IMR-90 (cell line): ENCODE measurements around the gene ZNF618. TPM values are rescaled to one million over a fixed set of nuclear protein-coding genes. Genes with fewer than 3 reads are reported as not detected.

Experiments
- ATAC-seq: fragments of 200-7000 bp; cut with Tn5 transposase; 2 replicates; pipeline ENCODE4 v1.9.1; 2020; ENCODE audit warnings: low read depth, mild to moderate bottlenecking, moderate library complexity
- BruUV-seq: library from RNA; stranded (reverse); fragments of 400-500 nt; replicated peaks from 2 replicates; lab custom pipeline; 2021; lab: Mats Ljungman, UMichigan
- CTCF ChIA-PET: fragments of 300-600 bp; formaldehyde crosslinking; extraction: SDS; loops from one replicate; lab custom pipeline; 2021; ENCODE audit warnings: antibody characterized with exemption; lab: Yijun Ruan, JAX
- POLR2A ChIA-PET: fragments of 300-600 bp; sonication (Branson Sonifier 250); formaldehyde crosslinking; loops from one replicate; lab custom pipeline; 2022; ENCODE audit warnings: antibody characterized with exemption; ENCODE audit not compliant: unreplicated experiment; lab: Charles Lee
- DNase-seq: peaks from one replicate; pipeline ENCODE4 v3.0.0; 2013
- H2AFZ ChIP-seq: replicated peaks from 2 replicates; pipeline ENCODE3; 2013; ENCODE audit warnings: low read length, mild to moderate bottlenecking; ENCODE audit not compliant: poor library complexity
- H2AK5ac ChIP-seq: 2 replicates; pipeline ENCODE4 v1.6.1; 2013; ENCODE audit warnings: low read depth, low read length, inconsistent platforms
- H2AK9ac ChIP-seq: replicated peaks from 2 replicates; pipeline ENCODE3; 2013; ENCODE audit warnings: mild to moderate bottlenecking, low read depth, low read length, moderate library complexity; ENCODE audit not compliant: poor library complexity
- H2BK120ac ChIP-seq: 2 replicates; pipeline ENCODE4 v1.6.1; 2013; ENCODE audit warnings: low read depth, low read length, inconsistent platforms
- H2BK15ac ChIP-seq: 3 replicates; pipeline ENCODE4 v1.6.1; 2013; ENCODE audit warnings: low read depth, low read length, inconsistent platforms
- H2BK20ac ChIP-seq: 2 replicates; pipeline ENCODE4 v1.6.1; 2013; ENCODE audit warnings: low read depth, mild to moderate bottlenecking, inconsistent platforms, low read length, moderate library complexity
- H2BK5ac ChIP-seq: 2 replicates; pipeline ENCODE4 v1.6.1; 2013; ENCODE audit warnings: mild to moderate bottlenecking, low read depth, low read length, inconsistent platforms; ENCODE audit not compliant: poor library complexity, severe bottlenecking
- H3K14ac ChIP-seq: replicated peaks from 2 replicates; pipeline ENCODE4 v1.6.1; 2013; ENCODE audit warnings: low read depth, low read length, inconsistent platforms
- H3K18ac ChIP-seq: 2 replicates; pipeline ENCODE4 v1.6.1; 2013; ENCODE audit warnings: low read depth, low read length, control low read depth
- H3K23ac ChIP-seq: 2 replicates; pipeline ENCODE4 v1.6.1; 2013; ENCODE audit warnings: low read depth, low read length, inconsistent platforms
- H3K27ac ChIP-seq: 2 replicates; pipeline ENCODE4 v1.5.1; 2013; ENCODE audit warnings: mild to moderate bottlenecking, control low read depth, low read length; ENCODE audit not compliant: insufficient read depth
- H3K27me3 ChIP-seq: 2 replicates; pipeline ENCODE4 v1.6.1; 2013; ENCODE audit warnings: low read length; ENCODE audit not compliant: control insufficient read depth, insufficient read depth
- H3K36me3 ChIP-seq: 2 replicates; pipeline ENCODE4 v1.6.1; 2013; ENCODE audit warnings: low read length, mixed read lengths; ENCODE audit not compliant: control insufficient read depth, insufficient read depth
- H3K4ac ChIP-seq: 2 replicates; pipeline ENCODE4 v1.6.1; 2013; ENCODE audit warnings: low read depth, low read length, inconsistent platforms
- H3K4me1 ChIP-seq: 2 replicates; pipeline ENCODE4 v1.6.1; 2013; ENCODE audit warnings: low read length, mixed read lengths; ENCODE audit not compliant: control insufficient read depth, insufficient read depth
- H3K4me2 ChIP-seq: 2 replicates; pipeline ENCODE4 v1.6.1; 2013; ENCODE audit warnings: low read depth, mild to moderate bottlenecking, control low read depth, low read length, moderate library complexity
- H3K4me3 ChIP-seq: 2 replicates; pipeline ENCODE4 v1.5.1; 2013; ENCODE audit warnings: low read depth, mild to moderate bottlenecking, control low read depth, low read length, moderate library complexity; ENCODE audit not compliant: insufficient read depth
- H3K56ac ChIP-seq: 2 replicates; pipeline ENCODE4 v1.6.1; 2013; ENCODE audit warnings: low read length, inconsistent platforms; ENCODE audit not compliant: insufficient read depth; ENCODE audit errors: extremely low read depth
- H3K79me1 ChIP-seq, 2 experiments: 2 replicates each; pipeline ENCODE4 v1.6.1; 2013; ENCODE audit warnings: low read length in 2 of 2, inconsistent platforms in 1 of 2, low read depth in 1 of 2
- H3K9ac ChIP-seq: 2 replicates; pipeline ENCODE4 v1.6.1; 2013; ENCODE audit warnings: low read depth, low read length, control low read depth
- H3K9me1 ChIP-seq: 2 replicates; pipeline ENCODE4 v1.6.1; 2013; ENCODE audit warnings: low read length, inconsistent platforms; ENCODE audit not compliant: insufficient read depth
- H3K9me3 ChIP-seq: 2 replicates; pipeline ENCODE4 v1.6.1; 2013; ENCODE audit warnings: low read length; ENCODE audit not compliant: control insufficient read depth, insufficient read depth
- H4K20me1 ChIP-seq: 2 replicates; pipeline ENCODE4 v1.6.1; 2013; ENCODE audit warnings: low read length, inconsistent platforms; ENCODE audit not compliant: insufficient read depth
- H4K5ac ChIP-seq: 2 replicates; pipeline ENCODE4 v1.6.1; 2013; ENCODE audit warnings: mild to moderate bottlenecking, low read depth, low read length, control low read depth
- H4K8ac ChIP-seq, 2 experiments: 2 replicates each; pipeline ENCODE4 v1.6.1; 2013; ENCODE audit warnings: low read depth in 2 of 2, low read length in 2 of 2, control low read depth in 1 of 2, inconsistent platforms in 1 of 2
- H4K91ac ChIP-seq: 2 replicates; pipeline ENCODE4 v1.6.1; 2013; ENCODE audit warnings: low read depth, low read length, inconsistent platforms; ENCODE audit not compliant: insufficient read depth
- CHD1 ChIP-seq: IDR thresholded peaks from 2 replicates; pipeline ENCODE4 v1.6.1; 2012; ENCODE audit warnings: low read depth, low read length, improper control_type of control experiment
- MAZ ChIP-seq: IDR thresholded peaks from 2 replicates; pipeline ENCODE4 v1.6.1; 2012; ENCODE audit warnings: low read depth, mild to moderate bottlenecking, low read length, improper control_type of control experiment, moderate library complexity, borderline replicate concordance
- RCOR1 ChIP-seq: IDR thresholded peaks from 2 replicates; pipeline ENCODE4 v1.6.1; 2012; ENCODE audit warnings: mild to moderate bottlenecking, low read length, improper control_type of control experiment; ENCODE audit not compliant: insufficient replicate concordance
- WGBS, 2 experiments: methylation state at CpG; one replicate each; pipeline versions ENCODE4 v1.1.5 to v1.1.7; 2013; ENCODE audit warnings: missing lambda C conversion rate in 2 of 2; ENCODE audit not compliant: insufficient read length in 1 of 2; ENCODE audit errors: extremely low coverage in 2 of 2; 5-methylcytosine and 5-hydroxymethylcytosine counted together
- dilution Hi-C: fragments of 300-500 bp; cut with HindIII; formaldehyde crosslinking; loops from one replicate; pipeline ENCODE4 v1.14.3; 2018; ENCODE audit warnings: low sequenced_read_pairs; ENCODE audit not compliant: unreplicated experiment
- in situ Hi-C: fragments of 300-500 bp; cut with MboI; formaldehyde crosslinking; loops from 3 replicates; pipeline ENCODE4 v1.14.3; 2019; ENCODE audit warnings: low sequenced_read_pairs, inconsistent platforms, mixed read lengths
- intact Hi-C: fragments of 100-400 bp; cut with micrococcal nuclease; formaldehyde crosslinking; loops from 2 replicates; pipeline ENCODE4 v1.10.0; 2022
- polyA plus RNA-seq, 3 experiments: library from polyadenylated mRNA; depleted of rRNA; stranded (reverse); fragments of >200 nt; gene quantifications; 2 replicates each; pipeline ENCODE4 v1.2.3, GENCODE V29; 2012; ENCODE audit warnings: low replicate concordance in 1 of 3
- total RNA-seq: library from RNA; depleted of rRNA; stranded (reverse); fragments of >200 nt; gene quantifications from 2 replicates; pipeline ENCODE4 v1.2.3, GENCODE V29; 2012
- TF ChIP-seq, protein P1 (sequence below): fragments of 150-350 bp; IDR thresholded peaks from 2 replicates; pipeline ENCODE4 v1.6.1; 2016; ENCODE audit warnings: low read depth, mild to moderate bottlenecking, low read length, moderate library complexity, borderline replicate concordance
- TF ChIP-seq, protein P2 (sequence below): fragments of 150-350 bp; IDR thresholded peaks from 2 replicates; pipeline ENCODE4 v1.6.1; 2017; ENCODE audit warnings: mild to moderate bottlenecking, antibody characterized with exemption, low read length, low read depth

ZNF618 gene
- total and polyA plus RNA-seq, 2 of the 4 experiments (the other 2 are of a cell fraction), result 8.2 to 9.4 TPM

DNA sequence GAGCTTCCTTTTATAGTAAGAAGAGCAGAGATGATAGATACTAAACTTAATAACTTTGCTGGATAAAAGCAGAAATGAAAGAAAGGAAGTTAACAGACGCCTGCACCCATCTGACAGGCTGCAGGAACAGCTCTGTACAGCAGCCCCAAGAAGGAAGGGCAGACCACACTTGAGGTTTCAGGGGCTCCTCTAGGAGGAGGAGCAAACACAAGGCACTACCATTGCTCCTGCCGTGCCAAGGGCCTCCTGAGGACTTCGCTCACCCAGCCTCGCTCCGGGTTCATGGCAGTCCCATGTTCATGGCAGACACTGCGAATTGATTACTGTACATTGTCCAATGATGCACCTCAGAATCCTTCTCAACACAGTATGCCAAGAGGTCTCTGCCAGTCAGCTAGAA lies 116.9 kb downstream of the ZNF618 start:
- Histone ChIP-seq H3K9me3 (no peaks in the 10 kb centered on the region), H3K4me1 (peaks cover 5% of the 10 kb centered on the region; the same call in 1 of the 2 replicates), H3K23ac (no peak overlapping the region), H3K36me3 (peaks cover 28% of the 10 kb centered on the region; the same call in 1 of the 2 replicates), H3K79me1 (peaks cover 17 to 69% of the 10 kb centered on the region in 2 experiments), H3K4ac (no peak overlapping the region), H4K91ac (no peak overlapping the region), H3K27me3 (no peaks in the 10 kb centered on the region), H4K20me1 (peaks cover 21% of the 10 kb centered on the region; the same call in 1 of the 2 replicates), H2AK9ac (no peak overlapping the region), H3K4me2 (no peak overlapping the region), H3K18ac (no peak overlapping the region), H3K27ac (no peak overlapping the region), H3K9me1 (peaks cover 16% of the 10 kb centered on the region), H3K9ac (no peak overlapping the region), H4K5ac (no peak overlapping the region), H2AFZ (no peak overlapping the region), H3K14ac (no peak overlapping the region), H3K56ac (no peak overlapping the region), H2BK15ac (no peak overlapping the region), H2AK5ac (no peak overlapping the region), H2BK20ac (no peak overlapping the region), H2BK120ac (no peak overlapping the region), H2BK5ac (no peak overlapping the region), H3K4me3 (no peak overlapping the region), H4K8ac (no peak overlapping the region)
- ChIA-PET POLR2A (no interaction called here), CTCF (no interaction called here)
- TF ChIP-seq, protein P1, sequence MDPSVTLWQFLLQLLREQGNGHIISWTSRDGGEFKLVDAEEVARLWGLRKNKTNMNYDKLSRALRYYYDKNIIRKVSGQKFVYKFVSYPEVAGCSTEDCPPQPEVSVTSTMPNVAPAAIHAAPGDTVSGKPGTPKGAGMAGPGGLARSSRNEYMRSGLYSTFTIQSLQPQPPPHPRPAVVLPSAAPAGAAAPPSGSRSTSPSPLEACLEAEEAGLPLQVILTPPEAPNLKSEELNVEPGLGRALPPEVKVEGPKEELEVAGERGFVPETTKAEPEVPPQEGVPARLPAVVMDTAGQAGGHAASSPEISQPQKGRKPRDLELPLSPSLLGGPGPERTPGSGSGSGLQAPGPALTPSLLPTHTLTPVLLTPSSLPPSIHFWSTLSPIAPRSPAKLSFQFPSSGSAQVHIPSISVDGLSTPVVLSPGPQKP, result no peak
- TF ChIP-seq CHD1 (no peak), RCOR1 (no peak), MAZ (no peak)
- TF ChIP-seq, protein P2, sequence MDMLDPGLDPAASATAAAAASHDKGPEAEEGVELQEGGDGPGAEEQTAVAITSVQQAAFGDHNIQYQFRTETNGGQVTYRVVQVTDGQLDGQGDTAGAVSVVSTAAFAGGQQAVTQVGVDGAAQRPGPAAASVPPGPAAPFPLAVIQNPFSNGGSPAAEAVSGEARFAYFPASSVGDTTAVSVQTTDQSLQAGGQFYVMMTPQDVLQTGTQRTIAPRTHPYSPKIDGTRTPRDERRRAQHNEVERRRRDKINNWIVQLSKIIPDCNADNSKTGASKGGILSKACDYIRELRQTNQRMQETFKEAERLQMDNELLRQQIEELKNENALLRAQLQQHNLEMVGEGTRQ, result no peak
- no peak for ATAC-seq
- in situ Hi-C loops (no loop called here), intact Hi-C loops (no loop called here), dilution Hi-C loops (no loop called here)
- no TSS peak for BruUV-seq
- WGBS, 2 experiments, result no CpG with 5 or more reads among the region's 6 CpGs
- DNase-seq, result no peak
